Cortex of kidney (tissue), 1 donor: ENCODE measurements around the gene DLX4.

Experiments used
- DNase-seq: peaks from one replicate; lab custom pipeline; 2025; lab: John Stamatoyannopoulos, UW

Gene DLX4

GRCh38 chr17:49946964-49947584 lies 21.9 kb upstream of the DLX4 start:
- DNase-seq = no peak

DNA sequence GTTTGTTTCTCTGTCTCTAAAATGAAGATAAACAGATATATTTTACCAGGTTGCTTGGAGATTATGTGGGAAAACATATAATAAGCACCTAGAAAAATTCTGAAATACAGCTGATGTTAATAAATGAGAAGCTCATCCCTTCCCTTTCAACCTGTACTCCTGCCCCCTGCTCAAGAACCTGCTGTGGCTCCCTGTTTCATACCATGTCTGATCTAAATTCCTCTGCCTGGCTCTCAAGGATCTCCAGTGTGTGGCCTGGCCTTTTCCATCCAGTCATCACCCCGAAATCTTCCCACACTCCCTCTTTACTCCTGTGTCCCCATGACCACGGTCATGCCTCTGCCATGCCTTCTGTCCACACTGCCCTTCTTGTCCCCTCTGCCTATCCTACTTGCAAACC lies 19.4 kb upstream of the DLX4 start:
- no peak for DNase-seq

DNA sequence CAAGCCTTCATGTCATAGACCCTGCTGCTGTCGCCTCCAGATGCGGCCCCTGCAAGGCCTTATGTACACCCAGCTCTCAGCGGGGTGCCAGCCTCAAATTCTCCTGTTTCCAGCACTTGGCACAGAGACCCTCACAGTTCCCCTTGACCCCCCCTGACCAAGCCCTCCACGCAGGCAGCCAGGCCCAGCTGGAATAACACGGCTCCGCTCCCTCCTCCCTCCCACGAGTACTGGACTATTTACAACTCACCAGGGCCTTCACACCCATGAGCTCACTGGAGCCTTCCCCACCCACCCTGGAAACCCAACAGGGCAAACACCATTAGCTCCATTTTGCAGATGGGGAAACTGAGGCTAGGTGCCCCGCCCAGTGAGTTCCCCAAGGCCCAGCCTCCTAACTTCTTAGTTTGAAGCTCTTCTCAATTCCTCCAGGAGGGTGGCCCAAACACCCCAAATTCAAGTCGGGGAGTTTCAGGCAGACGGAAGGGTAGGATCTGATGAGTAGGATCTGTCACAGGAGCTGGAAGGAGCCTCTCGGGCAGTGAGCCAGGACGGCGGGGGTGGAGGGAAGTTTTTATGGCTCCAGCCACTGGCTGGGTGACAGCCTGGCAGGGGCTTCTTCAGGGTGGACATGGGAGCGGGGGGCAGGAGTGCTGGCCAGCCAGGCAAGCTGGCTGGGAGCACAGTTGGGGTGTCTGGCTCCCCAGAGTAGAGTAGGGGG lies 17.5 kb upstream of the DLX4 start:
- no peak for DNase-seq

DNA sequence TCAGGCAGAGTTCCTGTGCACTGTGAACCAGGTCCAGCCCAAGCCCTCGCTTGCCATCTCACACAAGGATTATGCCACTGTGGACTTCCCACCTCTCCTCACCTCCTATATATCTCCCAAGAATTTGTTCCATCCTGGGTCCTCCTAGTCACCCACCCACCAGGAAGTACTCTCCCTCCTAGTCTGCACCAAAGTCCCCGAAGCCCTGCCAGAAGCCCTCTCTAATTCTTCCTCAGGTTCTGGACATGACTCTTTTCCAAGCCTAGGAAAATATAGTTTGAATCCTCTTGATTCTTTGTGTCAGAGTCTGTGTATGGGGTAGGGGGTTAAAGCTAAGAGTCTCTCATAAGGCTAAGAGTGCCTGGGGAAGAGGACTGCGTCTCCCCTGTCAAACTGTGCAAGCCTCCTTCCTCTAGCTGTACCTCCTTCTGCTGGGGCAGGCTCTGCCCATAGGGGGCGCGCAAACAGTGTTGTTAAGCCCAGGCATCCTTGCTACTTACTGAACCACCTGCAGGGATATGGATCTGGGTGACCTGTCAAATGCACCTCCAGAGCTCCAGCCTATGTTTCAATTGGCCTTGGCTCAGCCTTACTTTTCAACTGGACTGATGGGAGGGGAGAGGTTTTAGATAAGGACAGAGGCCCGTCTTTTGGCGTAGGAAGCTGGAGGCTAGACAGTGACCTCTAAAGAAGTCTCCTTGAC lies 16.6 kb upstream of the DLX4 start:
- no peak for DNase-seq

- DNase-seq = no peak
Measured at GRCh38 chr17:49952912-49953497, 16.0 kb upstream of the DLX4 start.

DNA sequence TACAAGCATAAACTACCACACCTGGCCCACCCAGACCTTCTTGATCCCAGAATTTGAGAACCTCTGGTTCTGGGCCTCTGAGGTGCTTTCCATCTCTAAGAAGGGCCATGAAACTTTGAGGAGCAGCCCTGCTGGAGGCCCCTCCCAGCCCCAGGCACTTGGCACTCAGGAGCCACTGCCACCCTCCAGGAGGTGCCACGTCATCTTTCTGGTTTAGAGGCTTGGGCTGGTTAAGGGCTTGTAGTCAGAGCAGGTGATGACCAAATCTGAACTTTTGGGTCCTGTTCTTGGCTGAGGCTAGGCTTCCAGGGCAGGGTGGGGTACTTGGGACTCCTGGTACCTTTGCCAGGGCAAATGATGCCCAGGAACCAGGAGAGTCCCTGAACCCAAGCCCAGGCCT lies 13.8 kb upstream of the DLX4 start:
- DNase-seq = no peak

GRCh38 chr17:49956780-49957179 lies 12.2 kb upstream of the DLX4 start:
- DNase-seq = no peak

- no peak for DNase-seq
Measured at GRCh38 chr17:49957350-49957749, 11.6 kb upstream of the DLX4 start.

DNA sequence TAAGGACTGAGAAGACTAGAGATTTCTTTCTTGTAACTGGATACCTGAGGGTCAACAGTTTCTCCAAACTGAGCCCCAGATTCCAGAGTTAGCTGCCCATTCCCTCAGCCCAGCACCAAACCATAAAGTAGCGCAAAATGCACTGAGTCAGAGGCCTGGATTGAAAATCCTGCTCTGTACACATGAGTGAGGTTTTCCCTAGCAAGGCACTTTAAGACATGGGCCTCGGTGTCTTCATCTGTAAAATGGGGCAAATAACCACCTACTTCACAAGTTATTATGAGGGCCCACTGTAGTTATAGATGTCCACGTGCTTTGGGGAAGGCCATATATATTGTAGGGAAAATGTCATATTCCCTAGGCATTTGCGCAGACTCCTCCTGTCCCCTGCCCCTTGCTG lies 10.3 kb upstream of the DLX4 start:
- DNase-seq = no peak

DNA sequence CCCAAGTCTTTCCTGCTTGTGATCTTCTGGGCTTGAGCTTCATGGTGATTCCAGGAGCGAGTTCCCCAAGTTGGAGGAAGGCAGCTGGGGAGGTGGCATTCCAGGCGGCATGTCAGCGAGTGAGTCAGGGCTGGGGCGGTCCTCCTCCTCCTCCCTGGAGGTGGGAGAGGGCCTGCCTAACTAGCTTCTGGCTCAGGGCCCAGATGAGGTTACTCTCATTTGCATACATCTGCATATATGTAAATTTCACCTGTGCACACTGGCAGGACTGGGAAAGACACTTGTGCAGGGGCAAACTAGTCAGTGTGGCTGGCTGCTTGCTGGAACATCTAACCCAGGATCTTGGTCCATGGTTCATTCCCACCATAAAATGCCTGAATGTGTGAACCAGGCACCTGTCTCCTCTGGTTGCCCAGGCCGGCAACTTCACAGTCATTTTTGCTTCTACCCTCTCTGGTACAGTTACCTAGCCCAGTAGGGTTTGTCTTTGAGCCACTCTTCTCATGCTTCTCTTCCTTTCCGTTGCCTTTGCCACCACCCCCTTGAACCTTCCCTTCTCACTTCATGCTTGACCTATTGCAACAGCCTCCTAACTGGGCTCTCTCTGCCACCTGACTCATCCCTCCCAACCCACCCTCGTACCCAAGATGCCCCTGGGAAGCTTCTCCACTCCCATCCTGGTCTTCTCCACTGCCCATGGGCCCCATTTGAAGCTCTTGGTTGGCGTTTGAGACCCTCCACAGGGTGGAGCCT lies 9.6 kb upstream of the DLX4 start:
- no peak for DNase-seq

GRCh38 chr17:49962599-49963308 lies 6.2 kb upstream of the DLX4 start:
- no peak for DNase-seq

DNA sequence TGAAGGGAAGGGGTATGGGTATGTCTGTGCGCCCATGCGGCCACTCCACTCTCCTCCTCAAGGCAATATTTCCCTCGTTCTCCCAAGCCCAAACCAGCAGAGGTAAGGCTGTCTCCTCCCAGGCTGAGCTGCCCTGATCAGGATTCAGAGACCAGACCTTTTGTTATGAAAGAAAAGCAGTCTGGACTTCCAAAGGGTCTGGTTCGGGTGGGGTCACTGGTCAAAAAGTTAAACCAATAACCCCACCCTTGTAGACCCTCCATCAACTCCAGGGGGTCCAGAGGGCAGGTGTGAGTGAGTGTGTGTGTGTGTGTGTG lies 5.7 kb upstream of the DLX4 start:
- DNase-seq = no peak

- no peak for DNase-seq
Measured at GRCh38 chr17:49963626-49964302, 5.2 kb upstream of the DLX4 start.

DNA sequence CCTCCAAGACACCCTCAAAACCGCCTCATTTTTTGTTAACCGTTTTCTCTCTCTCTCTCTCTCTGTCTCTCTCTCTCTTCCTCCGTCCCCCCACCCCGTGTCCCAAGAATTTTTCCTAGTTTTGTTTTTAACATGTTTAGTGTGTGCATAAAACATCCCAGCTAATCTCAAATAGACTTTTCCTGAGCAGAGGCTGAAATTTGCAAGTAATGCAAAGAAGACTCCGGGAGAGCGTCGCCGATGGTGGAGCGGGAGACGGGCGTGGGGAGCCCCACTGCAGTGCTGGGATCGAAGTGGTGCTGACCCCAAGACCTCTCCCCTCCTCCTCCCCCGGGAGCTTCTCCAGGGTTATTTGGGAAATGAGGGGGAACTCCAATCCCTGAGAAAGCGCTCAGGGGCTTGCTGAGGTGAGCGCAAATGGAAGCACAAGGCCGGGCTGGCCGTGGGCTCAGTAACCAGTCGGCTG lies 4.7 kb upstream of the DLX4 start:
- DNase-seq = no peak

- DNase-seq = no peak
Measured at GRCh38 chr17:49964769-49965523, 4.0 kb upstream of the DLX4 start.

DNA sequence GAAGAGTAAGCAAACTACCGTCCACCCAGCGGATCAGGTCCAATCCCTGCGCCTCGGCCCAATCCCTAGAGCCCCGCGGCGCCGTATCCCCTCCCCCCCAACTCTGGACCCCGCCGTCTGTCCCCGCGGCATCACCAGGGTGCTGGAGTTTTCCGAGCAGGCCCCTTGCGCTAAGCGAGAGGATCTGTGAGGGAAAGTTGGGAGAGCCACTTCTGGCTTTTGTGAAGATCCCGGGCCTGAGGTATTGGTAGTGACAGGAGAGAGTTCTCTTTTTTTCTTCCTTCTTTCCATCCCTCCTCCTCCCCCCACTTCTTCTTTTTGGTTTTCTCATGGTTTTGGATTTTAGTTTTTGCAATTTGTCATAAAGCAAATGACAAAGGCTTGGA lies 3.5 kb upstream of the DLX4 start:
- no peak for DNase-seq

DNA sequence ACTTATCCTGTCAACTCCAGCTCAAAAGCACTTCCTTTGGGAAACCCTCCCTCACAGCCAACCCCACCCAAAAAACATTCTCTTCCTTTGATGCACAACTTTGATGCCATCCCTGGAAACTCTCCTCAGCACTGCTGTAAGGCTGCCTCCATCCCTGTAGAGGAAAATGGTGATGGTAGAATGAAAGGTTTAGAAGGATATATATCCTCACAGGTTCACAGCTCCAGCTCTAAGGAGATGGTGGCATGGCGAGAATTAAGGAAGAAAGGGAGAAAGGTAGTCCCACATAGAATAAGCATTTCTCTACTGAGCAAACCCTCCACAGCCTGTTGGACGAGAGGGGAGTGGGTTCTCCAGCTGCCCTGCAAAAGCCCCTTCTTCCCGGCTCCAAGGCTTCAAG lies 2.2 kb upstream of the DLX4 start:
- no peak for DNase-seq

DNA sequence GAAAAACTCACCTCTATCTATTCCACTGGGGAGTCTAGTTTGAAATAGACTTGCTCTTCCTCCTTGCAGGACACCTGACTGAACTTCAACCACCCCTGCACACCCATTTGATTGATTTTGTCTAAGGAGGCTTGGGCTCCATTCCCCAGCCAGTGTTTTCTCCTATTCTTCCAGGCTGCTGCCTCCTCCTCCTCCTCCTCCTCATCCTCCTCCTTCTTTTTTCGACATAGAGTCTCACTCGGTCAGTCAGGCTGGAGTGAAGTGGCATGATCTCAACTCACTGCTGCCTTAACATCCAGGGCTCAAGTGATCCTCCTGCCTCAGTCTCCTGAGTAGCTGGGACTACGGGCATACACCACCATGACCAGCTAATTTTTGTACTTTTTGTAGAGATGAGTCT lies 1.8 kb upstream of the DLX4 start:
- no peak for DNase-seq

GRCh38 chr17:49967621-49968404 lies 1.2 kb upstream of the DLX4 start:
- no peak for DNase-seq
